Stimulated activated CD4-positive, alpha-beta T cell treated with anti-CD3 and anti-CD28 coated beads, Interleukin-1b, Interleukin-23, amount 100 ng/mL, for 4 hours (primary cell): ENCODE results near the gene BET1L.
"Not testable (repeated sequence)": the region's sequence is repeated elsewhere in the genome, so short reads cannot be mapped to it uniquely, and the experiment has no call there.

ENCODE experiments used
- DNase-seq, 2 donors: peaks; one replicate each; pipeline ENCODE4 v3.0.0-alpha.2; 2020; ENCODE audit warnings: low read depth in 2 of 2

Gene BET1L

GRCh38 chr11:227824-228379 is 20.7 kb upstream of the BET1L start:
- DNase-seq, result no peak

- DNase-seq, result no peak
Observed at GRCh38 chr11:225734-226453, 18.7 kb upstream of the BET1L start.

GRCh38 chr11:224424-224823 is 17.2 kb upstream of the BET1L start:
- DNase-seq, result no peak

- DNase-seq, result no peak
Observed at GRCh38 chr11:223884-224283, 16.7 kb upstream of the BET1L start.

- DNase-seq, result no peak
Observed at GRCh38 chr11:223026-223789, 16.0 kb upstream of the BET1L start.

- no peak for DNase-seq
Observed at GRCh38 chr11:221998-222789, 15.0 kb upstream of the BET1L start.

- DNase-seq, result no peak
Observed at GRCh38 chr11:221539-221938, 14.3 kb upstream of the BET1L start.

GRCh38 chr11:220641-221215 is 13.5 kb upstream of the BET1L start:
- not testable (repeated sequence) for DNase-seq

- DNase-seq, result no peak
Observed at GRCh38 chr11:218815-219593, 11.8 kb upstream of the BET1L start.

- no peak for DNase-seq
Observed at GRCh38 chr11:217704-218103, 10.5 kb upstream of the BET1L start.

GRCh38 chr11:216081-216974 is 9.1 kb upstream of the BET1L start:
- DNase-seq, result no peak

- DNase-seq, result no peak
Observed at GRCh38 chr11:215581-216037, 8.4 kb upstream of the BET1L start.

GRCh38 chr11:214083-214482 is 6.9 kb upstream of the BET1L start:
- no peak for DNase-seq

- DNase-seq, result no peak
Observed at GRCh38 chr11:213111-213510, 5.9 kb upstream of the BET1L start.

- no peak for DNase-seq
Observed at GRCh38 chr11:212150-213100, 5.2 kb upstream of the BET1L start.

GRCh38 chr11:211741-212140 is 4.5 kb upstream of the BET1L start:
- no peak for DNase-seq

- DNase-seq, result no peak
Observed at GRCh38 chr11:211295-211694, 4.1 kb upstream of the BET1L start.

GRCh38 chr11:210803-211180 is 3.6 kb upstream of the BET1L start:
- DNase-seq, result no peak
